ENCODE results near the gene PLEKHA1. TPM values are rescaled to one million over a fixed set of nuclear protein-coding genes. Genes with fewer than 3 reads are reported as not detected.

Gene PLEKHA1
- total and polyA plus RNA-seq, 2 donors (not counting 1 experiment from before 2014, with no cell fraction given): 9.0 to 34.0 TPM

GRCh38 chr10:122468307-122468925, 93.9 kb downstream of the PLEKHA1 start:
- Histone ChIP-seq H3K4me1 (ENCODE audit: control insufficient read depth in 2 of 2, insufficient read depth in 2 of 2, low read length in 2 of 2) (no peaks in the 10 kb centered on the region), H3K4me3 (ENCODE audit: control extremely low read depth in 1 of 5, extremely low read depth in 1 of 5, insufficient read depth in 1 of 5, low read depth in 2 of 5, low read length in 4 of 5) (no peak overlapping the region), H4K20me1 (ENCODE audit: control insufficient read depth, insufficient read depth, low read length, poor library complexity, severe bottlenecking) (no peaks in the 10 kb centered on the region), H3K79me2 (ENCODE audit: control insufficient read depth, insufficient read depth, low read length) (no peaks in the 10 kb centered on the region), H2AFZ (ENCODE audit: insufficient read depth, low read depth, low read length, poor library complexity, severe bottlenecking) (no peak overlapping the region), H3K9me3 (ENCODE audit: control extremely low read depth in 1 of 3, control insufficient read depth in 2 of 3, insufficient read depth in 1 of 3, low read length in 2 of 3) (no peaks in the 10 kb centered on the region), H3K27me3 (replicated peaks in 1 of 4; ENCODE audit: control extremely low read depth in 1 of 4, control insufficient read depth in 3 of 4, insufficient read depth in 4 of 4, low read length in 3 of 4) (peaks cover 0 to 15% (median 0%) of the 10 kb centered on the region in 4 experiments), H3K27ac (ENCODE audit: low read length in 2 of 2) (no peak overlapping the region), H3K9ac (ENCODE audit: low read length) (no peak overlapping the region), H3K36me3 (replicated peaks in 1 of 2; ENCODE audit: control extremely low read depth in 1 of 2, control insufficient read depth in 1 of 2, extremely low read depth in 1 of 2, insufficient read depth in 2 of 2, low read length in 1 of 2) (no peaks in the 10 kb centered on the region), H3K4me2 (replicated peaks; ENCODE audit: low read depth, low read length, poor library complexity, severe bottlenecking) (no peak overlapping the region)
- intact Hi-C loops (cut with micrococcal nuclease): no loop called here
- DNase-seq (no peak), ATAC-seq (ENCODE audit: low read depth) (no peak)
- CTCF ChIA-PET: interaction anchor here (0.6 kb wide), 1 partner anchor 572 kb away, joined by 3 read pairs; no protein-coding TSS in a partner anchor
- H3K4me1 Mint-ChIP-seq: peaks cover 4% of the 10 kb centered on the region
- no peaks in the 10 kb centered on the region for H3K9me3 Mint-ChIP-seq (ENCODE audit: insufficient read depth)
- H3K27me3 Mint-ChIP-seq: peaks cover 43% of the 10 kb centered on the region
- POLR2A ChIA-PET: no interaction called here
- WGBS (ENCODE audit: insufficient coverage): 87% methylated on average over 3 of the region's 5 CpGs
- TF ChIP-seq EZH2 (IDR thresholded peaks at IDR 0.05; ENCODE audit: borderline replicate concordance, insufficient read depth, low read depth, low read length, poor library complexity, severe bottlenecking): no peak
- TF ChIP-seq CTCF (IDR thresholded peaks at IDR 0.05): no peak
- H3K4me3 Mint-ChIP-seq: no peak overlapping the region
- no peak overlapping the region for H3K27ac Mint-ChIP-seq

- no peaks in the 10 kb centered on the region for H4K20me1 ChIP-seq (ENCODE audit: control insufficient read depth, insufficient read depth, low read length, poor library complexity, severe bottlenecking)
- ChIA-PET POLR2A (no interaction called here), CTCF (no interaction called here)
- no peak overlapping the region for H3K4me3 ChIP-seq (ENCODE audit: control extremely low read depth in 1 of 5, extremely low read depth in 1 of 5, insufficient read depth in 1 of 5, low read depth in 2 of 5, low read length in 4 of 5)
- no peak overlapping the region for H3K27ac ChIP-seq (ENCODE audit: low read length in 2 of 2)
- peaks cover 36% of the 10 kb centered on the region for H3K27me3 Mint-ChIP-seq
- no peaks in the 10 kb centered on the region for H3K4me1 Mint-ChIP-seq
- no peak overlapping the region for H2AFZ ChIP-seq (ENCODE audit: insufficient read depth, low read depth, low read length, poor library complexity, severe bottlenecking)
- H3K9ac ChIP-seq (ENCODE audit: low read length): no peak overlapping the region
- no peaks in the 10 kb centered on the region for H3K4me1 ChIP-seq (ENCODE audit: control insufficient read depth in 2 of 2, insufficient read depth in 2 of 2, low read length in 2 of 2)
- WGBS (ENCODE audit: insufficient coverage): 90% methylated on average over 9 of the region's 11 CpGs
- DNase-seq: no peak
- intact Hi-C loops (cut with micrococcal nuclease): no loop called here
- no peaks in the 10 kb centered on the region for H3K9me3 ChIP-seq (ENCODE audit: control extremely low read depth in 1 of 3, control insufficient read depth in 2 of 3, insufficient read depth in 1 of 3, low read length in 2 of 3)
- H3K27ac Mint-ChIP-seq: no peak overlapping the region
- TF ChIP-seq EZH2 (IDR thresholded peaks at IDR 0.05; ENCODE audit: borderline replicate concordance, insufficient read depth, low read depth, low read length, poor library complexity, severe bottlenecking) (no peak), CTCF (IDR thresholded peaks at IDR 0.05) (no peak)
- ATAC-seq (ENCODE audit: low read depth): no peak
- no peak overlapping the region for H3K4me3 Mint-ChIP-seq
- no peaks in the 10 kb centered on the region for H3K79me2 ChIP-seq (ENCODE audit: control insufficient read depth, insufficient read depth, low read length)
- H3K36me3 ChIP-seq (replicated peaks in 1 of 2; ENCODE audit: control extremely low read depth in 1 of 2, control insufficient read depth in 1 of 2, extremely low read depth in 1 of 2, insufficient read depth in 2 of 2, low read length in 1 of 2): no peaks in the 10 kb centered on the region
- no peak overlapping the region for H3K4me2 ChIP-seq (replicated peaks; ENCODE audit: low read depth, low read length, poor library complexity, severe bottlenecking)
- no peaks in the 10 kb centered on the region for H3K9me3 Mint-ChIP-seq (ENCODE audit: insufficient read depth)
- peaks cover 0 to 10% (median 1%) of the 10 kb centered on the region in 4 experiments for H3K27me3 ChIP-seq (replicated peaks in 1 of 4; ENCODE audit: control extremely low read depth in 1 of 4, control insufficient read depth in 3 of 4, insufficient read depth in 4 of 4, low read length in 3 of 4)
These were observed 94.6 kb downstream of the PLEKHA1 start for GRCh38 chr10:122468926-122469781.

All from B cell (primary cell).